ENCODE results near the gene MCF2L2.

Gene MCF2L2

GRCh38 chr3:183227586-183227985, 200.8 kb downstream of the MCF2L2 start:
- DNase-seq = no peak

DNA sequence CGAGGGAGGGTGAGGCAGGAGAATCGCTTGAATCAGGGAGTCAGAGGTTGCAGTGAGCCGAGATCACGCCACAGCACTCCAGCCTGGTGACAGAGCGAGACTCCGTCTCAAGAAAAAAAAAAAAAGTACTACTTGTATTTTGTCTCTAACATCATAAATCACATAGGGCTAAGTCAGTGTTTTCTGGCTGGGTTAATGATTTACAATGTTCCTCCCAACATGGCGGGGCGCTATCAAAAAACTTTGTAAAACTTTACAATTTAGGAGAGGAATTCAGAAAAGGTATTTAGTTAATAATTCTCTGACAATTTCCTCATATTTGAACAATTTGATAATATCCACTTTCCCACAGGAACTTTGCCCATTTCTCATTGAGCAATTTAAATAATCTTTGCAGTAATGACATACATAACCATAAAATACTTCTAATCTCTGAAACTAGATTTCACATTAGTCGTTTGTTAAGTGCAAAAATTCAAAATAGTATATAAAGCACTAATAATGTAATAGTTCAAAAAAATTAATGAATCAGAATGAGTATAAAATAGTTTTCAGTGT, 202.0 kb downstream of the MCF2L2 start:
- no peak for DNase-seq

DNA sequence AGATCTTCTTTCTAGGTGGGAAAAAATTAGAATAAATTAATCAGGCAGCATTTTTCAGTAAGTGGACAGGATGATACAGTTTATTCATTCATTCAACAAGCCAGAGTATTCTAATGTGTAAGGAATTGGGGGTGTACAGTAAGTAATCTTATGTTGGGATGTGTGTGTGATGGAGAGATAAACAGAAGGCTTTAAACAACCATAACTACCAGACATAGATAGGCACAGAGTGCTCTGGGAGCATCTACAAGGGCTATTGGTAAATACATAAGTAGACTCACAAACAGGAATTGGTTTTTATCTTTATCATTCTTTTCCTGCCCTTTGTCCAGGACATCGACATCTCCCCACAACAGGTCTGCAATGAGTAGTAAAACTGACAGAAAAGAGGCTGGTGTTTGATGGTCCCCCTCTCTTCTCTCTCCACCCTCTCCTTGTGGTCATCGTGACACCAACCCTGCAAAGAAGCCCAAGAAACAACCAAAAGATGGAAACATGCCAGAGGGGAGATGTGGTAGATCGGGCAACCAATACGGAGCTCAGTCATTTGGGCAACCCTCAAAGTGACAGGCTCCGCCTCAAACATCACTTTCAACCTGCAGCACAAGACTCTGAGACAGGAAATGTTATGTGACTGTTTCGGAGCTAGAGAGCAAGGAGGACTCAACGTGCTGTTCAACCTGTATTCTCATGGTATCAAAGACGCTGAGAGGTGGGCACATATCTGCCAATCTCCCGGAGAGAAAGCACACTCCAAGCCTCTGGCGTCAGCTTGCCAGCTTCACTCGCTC, 204.0 kb downstream of the MCF2L2 start:
- DNase-seq = peak; percentile 14 to 24

DNA sequence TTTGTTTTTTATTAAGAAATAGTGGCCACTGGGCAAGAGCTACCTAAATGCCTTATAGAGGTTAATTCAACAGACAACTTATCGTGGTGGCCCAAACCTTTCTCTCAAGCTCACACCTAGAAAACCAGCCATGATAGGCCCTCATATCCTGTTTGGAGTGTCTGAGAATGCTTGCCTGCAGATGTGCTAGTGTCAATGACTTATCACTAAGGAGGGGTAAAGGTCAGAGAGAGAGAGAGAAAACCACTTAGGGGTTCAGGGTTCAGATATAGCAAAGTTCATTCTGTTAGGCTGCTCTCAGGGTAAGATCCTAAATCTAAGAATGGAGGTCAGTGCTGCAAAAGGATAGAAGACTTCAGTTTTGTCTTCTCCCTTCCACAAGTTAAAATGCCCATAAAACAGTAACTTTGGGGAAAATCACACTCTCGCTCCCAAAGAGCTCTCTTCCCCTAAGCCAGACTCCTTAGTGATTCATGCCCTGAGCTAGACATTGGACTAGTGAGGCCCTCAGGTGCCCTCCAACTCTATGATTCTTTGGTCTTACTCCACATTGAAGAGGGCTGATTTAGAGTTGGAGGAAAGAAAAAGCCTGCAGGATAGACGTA, 205.7 kb downstream of the MCF2L2 start:
- no peak for DNase-seq

GRCh38 chr3:183220828-183221227, 207.6 kb downstream of the MCF2L2 start:
- DNase-seq = no peak

DNA sequence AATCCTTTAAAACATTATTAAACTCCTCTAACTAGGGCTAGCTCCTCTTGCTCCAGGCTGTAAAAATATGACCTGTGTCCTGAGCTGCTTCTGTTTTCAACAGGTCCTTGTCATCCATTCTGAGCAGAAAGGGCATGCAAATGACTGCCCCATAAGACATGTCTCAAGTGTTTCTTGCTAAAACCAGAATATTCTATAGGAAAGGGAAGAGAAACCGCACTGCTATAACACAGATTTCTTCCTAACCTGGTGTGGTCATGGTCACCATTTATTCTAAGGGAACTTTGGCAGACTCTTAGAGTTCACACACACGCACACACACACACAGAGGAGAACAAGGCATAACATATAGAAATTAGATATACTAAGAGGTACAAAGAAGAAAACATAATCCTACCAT, 209.6 kb downstream of the MCF2L2 start:
- DNase-seq = peak; percentile 32 to 45

- DNase-seq = no peak
Observed at GRCh38 chr3:183217548-183218332, 210.7 kb downstream of the MCF2L2 start.

GRCh38 chr3:183215591-183216202, 212.7 kb downstream of the MCF2L2 start:
- DNase-seq = no peak

- DNase-seq = no peak
Observed at GRCh38 chr3:183214277-183214612, 214.2 kb downstream of the MCF2L2 start.

- DNase-seq = no peak
Observed at GRCh38 chr3:183213415-183214276, 214.8 kb downstream of the MCF2L2 start.

DNA sequence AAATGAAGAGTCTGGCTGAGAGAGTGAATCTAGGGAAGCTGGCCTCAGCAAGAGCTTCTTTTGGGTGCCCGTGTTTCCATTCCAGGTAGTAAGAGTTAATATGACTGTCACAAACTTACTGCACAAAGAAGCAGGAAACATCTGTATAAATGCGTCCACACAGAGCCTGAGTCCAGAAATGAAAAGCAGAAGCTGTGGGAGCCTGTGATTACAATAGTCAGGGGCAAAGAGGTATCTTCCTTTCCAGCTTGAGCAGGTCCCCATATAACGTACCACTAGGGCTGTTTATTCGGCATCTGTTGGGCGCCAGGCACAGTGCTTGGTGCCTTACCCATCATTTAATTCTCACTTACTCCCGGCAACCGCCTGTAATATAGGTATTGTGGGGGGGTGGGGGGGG, 215.9 kb downstream of the MCF2L2 start:
- DNase-seq = peak; percentile 9 to 57

DNA sequence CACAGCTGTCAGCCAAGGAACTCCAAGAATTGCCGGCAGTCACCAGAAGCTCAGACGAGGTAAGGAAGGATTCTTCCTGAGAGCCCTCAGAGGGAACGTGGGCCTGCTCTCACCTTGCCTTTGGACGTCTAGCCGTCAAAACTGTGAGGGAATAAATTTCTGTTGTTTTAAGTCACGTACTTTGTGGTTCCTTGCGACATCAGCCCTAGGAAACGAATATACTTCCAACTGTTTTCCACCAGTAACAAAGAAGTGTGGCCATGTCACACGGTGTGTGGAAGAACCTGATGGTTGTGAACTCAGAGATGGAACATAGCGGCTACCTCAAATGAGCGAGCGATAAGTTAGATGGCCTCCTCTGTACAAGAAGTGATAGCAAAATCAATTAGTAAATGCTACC, 216.3 kb downstream of the MCF2L2 start:
- DNase-seq = no peak

DNA sequence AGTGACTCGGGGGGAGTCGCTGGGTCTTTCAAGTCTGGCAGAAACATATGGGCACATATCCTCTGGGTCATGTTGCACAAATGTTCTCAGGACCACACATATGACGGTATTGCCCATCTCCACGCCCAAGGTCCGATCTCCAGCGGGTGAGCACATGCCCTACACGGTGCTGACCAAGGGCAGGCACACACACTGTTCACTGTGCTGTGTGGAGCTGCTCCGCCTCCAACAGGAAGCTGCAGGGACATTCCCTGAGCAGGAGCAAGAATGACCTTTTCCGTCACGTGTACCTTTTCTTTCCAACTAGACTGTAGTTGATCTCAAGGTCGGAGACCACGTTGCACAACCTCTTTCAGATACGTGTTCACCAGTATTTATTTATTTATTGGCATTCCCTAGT, 217.1 kb downstream of the MCF2L2 start:
- peak in 1 of 2 donors; percentile 23 for DNase-seq

- peak; percentile 9 to 61 for DNase-seq
Observed at GRCh38 chr3:183210862-183211341, 217.5 kb downstream of the MCF2L2 start.

GRCh38 chr3:183210341-183210740, 218.1 kb downstream of the MCF2L2 start:
- peak in 1 of 2 donors; percentile 23 for DNase-seq

GRCh38 chr3:183208800-183209199, 219.6 kb downstream of the MCF2L2 start:
- DNase-seq = no peak

- DNase-seq = no peak
Observed at GRCh38 chr3:183208260-183208659, 220.2 kb downstream of the MCF2L2 start.

DNA sequence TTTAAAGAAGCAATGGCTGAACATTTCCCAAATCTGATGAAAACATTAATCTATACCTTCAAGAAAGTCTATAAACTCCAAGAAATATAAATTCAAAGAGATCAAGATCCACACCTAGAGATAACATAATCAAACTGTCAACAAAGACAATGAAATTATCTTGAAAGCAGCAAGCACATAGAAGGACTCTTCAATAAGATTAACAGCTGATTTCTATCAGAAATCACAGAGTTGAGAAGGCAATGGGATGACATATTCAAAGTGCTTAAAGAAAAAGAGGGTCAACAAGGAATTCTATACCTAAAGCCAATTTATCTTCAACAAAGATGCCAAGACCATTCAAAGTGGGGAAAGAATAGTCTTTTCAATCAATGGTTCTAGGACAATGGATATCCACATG, 224.7 kb downstream of the MCF2L2 start:
- DNase-seq = no peak

DNA sequence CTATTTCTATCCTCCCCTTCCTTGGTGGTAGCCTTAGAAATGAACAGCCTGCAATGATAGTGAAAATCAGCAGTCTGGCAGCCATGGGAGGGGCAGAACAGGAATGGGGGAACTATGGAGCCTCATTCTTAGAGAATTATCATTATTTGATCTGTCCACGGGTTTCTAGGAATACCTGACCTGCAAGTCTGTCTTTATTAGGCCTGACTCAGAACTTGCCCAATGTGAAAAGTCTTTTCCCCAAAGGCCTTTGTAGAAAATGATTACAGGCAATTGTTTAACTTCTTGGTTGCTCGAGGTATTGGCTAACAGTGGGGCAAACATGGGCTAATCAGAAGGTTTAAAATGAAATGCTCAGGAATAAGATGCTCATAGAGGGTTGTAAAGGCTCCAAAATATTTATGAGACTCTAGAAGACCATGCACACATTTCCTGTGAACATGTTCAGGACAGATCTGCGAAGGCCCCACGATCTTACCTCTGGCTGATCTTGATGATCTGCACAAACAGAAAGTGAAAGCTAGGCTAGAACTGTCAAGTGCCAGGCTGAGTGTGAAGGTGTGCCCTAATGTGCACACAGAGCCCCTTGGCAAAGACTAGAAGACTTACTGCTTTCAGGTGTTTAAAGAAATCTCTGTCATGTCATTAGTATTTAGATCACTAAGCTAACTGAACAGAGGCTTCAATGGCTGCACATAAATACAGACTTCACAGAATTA, 226.3 kb downstream of the MCF2L2 start:
- DNase-seq = peak in 1 of 2 donors; percentile 47

DNA sequence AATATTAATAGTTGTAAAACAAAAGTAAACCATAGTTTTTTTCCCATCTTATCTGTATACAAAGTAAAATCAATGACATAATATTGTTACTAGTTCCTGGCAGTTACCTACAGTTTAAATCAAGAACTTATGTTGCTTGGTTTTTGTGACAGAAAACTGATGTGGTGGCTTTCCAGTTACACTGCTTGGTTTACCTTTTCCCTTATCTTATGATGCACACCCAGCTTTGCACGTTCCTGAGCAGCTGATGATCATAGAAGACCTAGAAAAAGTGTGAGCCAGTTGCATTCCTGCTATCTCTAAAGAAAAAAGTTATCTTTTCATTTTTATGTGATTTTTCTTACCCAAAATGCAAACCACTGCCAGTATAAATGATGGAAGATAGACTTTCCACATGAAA, 229.5 kb downstream of the MCF2L2 start:
- no peak for DNase-seq

- DNase-seq = no peak
Observed at GRCh38 chr3:183197734-183198133, 230.7 kb downstream of the MCF2L2 start.
